ENCODE measurements around the gene RAD50. TPM values are rescaled to one million over a fixed set of nuclear protein-coding genes. Genes with fewer than 3 reads are reported as not detected.

Gene RAD50
- total and polyA plus RNA-seq, 10 of the 15 experiments (the other 5 are each of a cell fraction or from before 2014, with no cell fraction given): 12.8 to 68.6 (median 47.0) TPM

GRCh38 chr5:132629230-132629944, 72.6 kb downstream of the RAD50 start:
- WGBS (ENCODE audit: insufficient coverage, insufficient replicate concordance, low lambda C conversion rate, missing lambda C conversion rate): 19% methylated on average over 5 of the region's 5 CpGs
- in situ Hi-C loops (cut with MboI): no loop called here
- peak; percentile 77 for FAIRE-seq
- peaks cover 4 to 5% of the 10 kb centered on the region in 2 experiments; a peak in 3 of 4 replicates for H3K36me3 ChIP-seq (ENCODE audit: control insufficient read depth in 2 of 2, insufficient read depth in 2 of 2, low read length in 1 of 2)
- no peak overlapping the region; the same call in 1 of the 2 replicates for H3K4me3 ChIP-seq
- DNase-seq (ENCODE audit: low read depth, low spot score): no peak
- RAD21 ChIA-PET (ENCODE audit: unreplicated experiment): interaction anchor here (0.7 to 5.5 kb wide), 12 partner anchors 9 to 205 kb away, joined by 3 to 25 read pairs (median 3); partner anchors contain the start of gene IL4
- H4K20me1 ChIP-seq (ENCODE audit: control insufficient read depth, insufficient read depth): no peaks in the 10 kb centered on the region
- SMC1A ChIA-PET (ENCODE audit: uncharacterized antibody, unreplicated experiment): interaction anchor here (0.8 to 5.5 kb wide), 9 partner anchors 11 to 190 kb away, joined by 3 to 45 read pairs (median 4); no protein-coding TSS in a partner anchor
- H3K27me3 ChIP-seq (replicated peaks in 1 of 2; ENCODE audit: control insufficient read depth in 2 of 2, insufficient read depth in 2 of 2, low read length in 1 of 2): no peaks in the 10 kb centered on the region
- CTCF ChIA-PET: interaction anchor here (0.7 to 2.7 kb wide), 7 partner anchors 10 to 243 kb away, joined by 3 to 13 read pairs (median 4); no protein-coding TSS in a partner anchor
- peak overlapping the region; percentile 23 for H3K4me2 ChIP-seq (ENCODE audit: control insufficient read depth, insufficient read depth)
- peaks cover 11% of the 10 kb centered on the region; the same call in 1 of the 2 replicates for H3K4me1 ChIP-seq (ENCODE audit: control insufficient read depth, insufficient read depth, low read length)
- peak overlapping the region; percentile 70 for H3K27ac ChIP-seq (ENCODE audit: control insufficient read depth, insufficient read depth)
- intact Hi-C loops (cut with micrococcal nuclease; ENCODE audit: unreplicated experiment): no loop called here
- POLR2A ChIA-PET: interaction anchor here (1.4 to 4.1 kb wide), 4 partner anchors 10 to 30 kb away, joined by 3 to 17 read pairs (median 4); no protein-coding TSS in a partner anchor
- ATAC-seq: peak; percentile 86
- no peak overlapping the region for H2AFZ ChIP-seq (ENCODE audit: control insufficient read depth, low read depth, low read length)
- no peaks in the 10 kb centered on the region for H3K9me3 ChIP-seq (replicated peaks; ENCODE audit: control insufficient read depth, insufficient read depth, low read length)
- H3K9ac ChIP-seq (ENCODE audit: control insufficient read depth, insufficient read depth, low read length): peak overlapping the region; percentile 24; the same call in 1 of the 2 replicates
- no TSS peak for BruUV-seq (replicated peaks)
- no peaks in the 10 kb centered on the region; the same call in 1 of the 2 replicates for H3K79me2 ChIP-seq (ENCODE audit: control insufficient read depth, insufficient read depth, low read length)
- no peak for TF ChIP-seq SUPT20H (IDR thresholded peaks at IDR 0.05; ENCODE audit: borderline replicate concordance, control insufficient read depth, low read depth, low read length)
- TF ChIP-seq TCF12 (IDR thresholded peaks at IDR 0.05; ENCODE audit: low read depth, low read length): no peak
- peak; percentile 58 for TF ChIP-seq RUNX3 (IDR thresholded peaks at IDR 0.05; ENCODE audit: low read length)
- 0 out of 4 replicates have a peak, but pooled peaks of 1 of the 2 experiments have one; percentile 7 for TF ChIP-seq BHLHE40 (IDR thresholded peaks at IDR 0.05; ENCODE audit: borderline replicate concordance in 1 of 2, low read depth in 2 of 2, low read length in 1 of 2)
- no peak for TF ChIP-seq RAD51 (IDR thresholded peaks at IDR 0.05)
- TF ChIP-seq MEF2A (IDR thresholded peaks at IDR 0.05; ENCODE audit: insufficient read depth, low read depth, low read length): peak; percentile 97
- peak; percentile 61; the same call in 1 of the 2 replicates for TF ChIP-seq ATF2 (IDR thresholded peaks at IDR 0.05; ENCODE audit: low read length)
- TF ChIP-seq RELA (IDR thresholded peaks at IDR 0.05; ENCODE audit: borderline replicate concordance, partially characterized antibody): no peak
- 0 out of 2 replicates have a peak, but pooled peaks have one; percentile 42 for TF ChIP-seq ZBED1 (IDR thresholded peaks at IDR 0.05; ENCODE audit: borderline replicate concordance)
- peak; percentile 72; the same call in 1 of the 2 replicates for TF ChIP-seq CREM (IDR thresholded peaks at IDR 0.05; ENCODE audit: low read depth)
- TF ChIP-seq JUNB (IDR thresholded peaks at IDR 0.05): peak; percentile 67
- TF ChIP-seq PML (IDR thresholded peaks at IDR 0.05; ENCODE audit: low read length): 0 out of 2 replicates have a peak, but pooled peaks have one; percentile 18
- TF ChIP-seq MEF2B (IDR thresholded peaks at IDR 0.05; ENCODE audit: partially characterized antibody, poor library complexity, severe bottlenecking): peak; percentile 84
- TF ChIP-seq EZH2 (IDR thresholded peaks at IDR 0.05; ENCODE audit: borderline replicate concordance, control insufficient read depth, low read depth, low read length): no peak
- peak; percentile 80; the same call in 1 of the 2 replicates for TF ChIP-seq CREB1 (IDR thresholded peaks at IDR 0.05; ENCODE audit: low read depth)
- peak; percentile 79; the same call in 1 of the 2 replicates for TF ChIP-seq FOXM1 (IDR thresholded peaks at IDR 0.05; ENCODE audit: low read depth, low read length)
- no peak for TF ChIP-seq ZNF207 (IDR thresholded peaks at IDR 0.05; ENCODE audit: borderline replicate concordance)
- TF ChIP-seq SRF (IDR thresholded peaks at IDR 0.05; ENCODE audit: low read depth in 2 of 2, low read length in 2 of 2): peak; percentile 70 to 90
- peak; percentile 78; the same call in 1 of the 2 replicates for TF ChIP-seq NFIC (IDR thresholded peaks at IDR 0.05; ENCODE audit: low read depth, low read length)
- 0 out of 2 replicates have a peak, but pooled peaks have one; percentile 34 for TF ChIP-seq ATF7 (IDR thresholded peaks at IDR 0.05; ENCODE audit: low read depth)
- no peak for TF ChIP-seq ASH2L (IDR thresholded peaks at IDR 0.05; ENCODE audit: borderline replicate concordance, low read depth)
- TF ChIP-seq MTA2 (IDR thresholded peaks at IDR 0.05; ENCODE audit: low read depth): peak; percentile 57
- TF ChIP-seq POLR2AphosphoS5 (IDR thresholded peaks at IDR 0.05; ENCODE audit: low read length): peak; percentile 37; the same call in 1 of the 2 replicates
- no peak for TF ChIP-seq NR2C1 (IDR thresholded peaks at IDR 0.05)

Data from GM12878 (cell line).